Measurements from ENCODE around the gene TSEN2.
A peak's percentile ranks its signal among the peaks of the same experiment; 100 is the strongest.
"Not testable (repeated sequence)": the region's sequence is repeated elsewhere in the genome, so short reads cannot be mapped to it uniquely, and the experiment has no call there.

TSEN2 gene

DNA sequence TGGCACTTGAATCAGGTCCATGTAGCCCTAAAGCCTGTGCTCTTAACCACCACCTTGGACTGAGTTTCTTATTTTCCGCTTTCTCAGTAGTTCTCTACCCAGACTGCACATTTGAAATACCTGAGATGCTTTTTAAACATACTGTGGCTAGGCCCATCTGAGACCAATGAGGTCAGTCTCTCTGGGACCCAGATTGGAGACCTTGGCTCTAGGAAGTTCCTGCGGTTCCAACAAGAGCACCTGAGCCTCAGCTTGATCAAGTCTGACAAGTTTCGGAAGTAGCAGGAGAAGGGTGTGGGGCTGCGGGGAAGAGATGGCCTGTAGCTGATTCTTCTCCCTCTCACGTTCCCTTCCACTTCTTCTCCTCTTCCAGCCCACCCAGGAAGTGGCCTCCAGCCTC is 11.5 kb upstream of the TSEN2 start:
- no peak for DNase-seq

DNA sequence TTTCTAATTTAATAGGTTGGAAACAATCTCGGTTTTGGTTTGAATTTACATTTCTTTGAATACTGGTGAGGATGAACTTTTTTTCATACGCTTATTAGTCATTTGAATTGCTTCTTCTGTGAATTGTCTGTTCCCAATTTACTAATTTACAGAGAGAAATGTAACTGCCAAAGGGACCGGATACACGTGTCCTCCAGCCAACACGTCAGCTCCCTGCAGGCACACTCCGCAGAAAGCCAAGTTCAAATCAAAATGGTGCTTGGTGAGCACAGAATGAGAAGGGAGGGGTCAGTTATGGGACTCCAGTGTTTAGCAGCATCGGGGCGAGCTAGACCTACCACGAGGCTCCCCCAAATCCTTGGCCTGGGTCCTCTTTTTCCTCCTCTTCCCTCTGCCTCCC is 10.8 kb upstream of the TSEN2 start:
- DNase-seq: no peak

DNA sequence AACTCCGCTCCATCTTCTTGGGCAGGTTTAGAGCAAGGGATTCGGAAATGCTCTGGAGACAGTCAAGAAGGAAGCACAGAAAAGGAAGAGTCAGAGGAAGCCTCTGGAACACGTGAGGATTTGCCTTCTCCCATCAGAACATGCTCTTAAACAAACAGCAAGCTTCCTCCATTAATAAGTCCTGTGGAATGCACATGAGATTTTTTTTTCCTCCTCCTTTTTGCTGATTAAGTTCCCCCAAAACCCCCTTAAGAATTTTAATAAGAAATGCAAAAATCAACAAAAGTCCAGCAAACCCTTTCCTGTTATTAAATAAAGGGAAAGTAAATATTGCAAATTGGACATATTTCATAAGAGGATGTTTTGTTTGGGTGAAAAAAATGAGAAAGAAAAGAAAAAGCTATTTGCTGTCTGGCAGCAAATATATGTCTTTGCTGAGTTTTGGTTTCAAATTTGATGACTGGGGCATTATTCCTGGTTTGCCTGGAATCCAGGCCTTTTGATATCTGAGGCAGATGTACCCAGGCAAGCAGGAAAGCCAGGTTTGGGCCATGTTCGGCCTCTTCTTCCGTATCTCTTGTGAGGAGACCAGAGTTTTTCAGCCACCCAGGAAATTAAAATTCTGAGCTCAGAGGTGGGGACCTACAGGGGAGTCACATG is 7.9 kb upstream of the TSEN2 start:
- no peak for DNase-seq

DNA sequence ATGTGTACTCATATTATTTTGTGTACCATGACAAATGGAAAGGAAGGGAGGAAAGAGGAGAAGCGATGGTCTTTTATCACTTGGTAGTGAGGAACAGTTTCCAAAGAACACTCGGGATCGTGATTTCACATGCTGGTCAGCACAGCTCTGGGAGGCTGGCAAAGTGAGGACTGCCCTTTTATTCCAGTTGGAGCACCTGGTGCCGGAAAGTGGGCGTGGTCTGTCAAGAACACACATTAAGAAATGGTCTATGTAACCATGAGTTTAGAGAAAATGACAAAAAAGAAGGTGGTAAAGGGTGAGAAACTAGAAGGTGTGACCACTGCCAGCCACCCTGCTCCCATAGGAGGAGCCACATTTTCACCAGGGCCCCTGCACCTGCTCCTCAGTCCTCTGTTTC is 7.0 kb upstream of the TSEN2 start:
- DNase-seq: no peak

DNA sequence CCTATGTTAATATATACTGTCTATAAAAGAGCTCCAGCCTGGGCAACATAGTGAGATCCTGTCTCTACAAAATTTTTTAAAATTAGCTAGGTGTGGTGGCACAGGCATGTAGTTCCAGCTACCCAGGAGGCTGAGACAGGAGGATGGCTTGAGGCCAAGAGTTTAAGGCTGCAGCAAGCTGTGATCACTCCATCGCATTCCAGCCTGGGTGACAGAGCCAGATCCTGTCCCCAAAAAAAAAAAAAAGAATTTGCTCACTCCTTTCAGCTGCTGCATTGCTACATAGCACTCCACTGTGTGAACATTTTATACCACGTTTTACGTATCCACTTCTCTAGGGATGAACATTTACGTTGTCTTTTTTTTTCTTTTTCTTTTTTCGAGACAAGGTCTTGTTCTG is 6.0 kb upstream of the TSEN2 start:
- no peak for DNase-seq

DNA sequence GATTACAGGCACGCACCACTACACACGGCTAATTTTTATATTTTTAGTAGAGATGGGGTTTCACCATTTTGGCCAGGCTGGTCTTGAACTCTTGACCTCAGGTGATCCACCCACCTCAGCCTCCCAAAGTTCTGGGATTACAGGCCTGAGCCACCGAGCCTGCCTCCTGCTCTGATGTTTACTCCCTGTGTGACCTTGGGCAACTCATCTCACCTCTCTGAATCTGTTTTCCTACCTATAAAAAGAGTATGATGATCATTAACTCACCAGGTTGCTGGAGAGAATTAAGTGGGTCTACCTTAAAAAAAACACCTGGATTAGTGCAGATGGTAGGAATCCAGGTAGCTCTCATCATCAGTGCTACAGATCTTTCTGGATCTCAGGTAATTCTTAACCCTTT is 5.1 kb upstream of the TSEN2 start:
- DNase-seq: not testable (repeated sequence)

DNA sequence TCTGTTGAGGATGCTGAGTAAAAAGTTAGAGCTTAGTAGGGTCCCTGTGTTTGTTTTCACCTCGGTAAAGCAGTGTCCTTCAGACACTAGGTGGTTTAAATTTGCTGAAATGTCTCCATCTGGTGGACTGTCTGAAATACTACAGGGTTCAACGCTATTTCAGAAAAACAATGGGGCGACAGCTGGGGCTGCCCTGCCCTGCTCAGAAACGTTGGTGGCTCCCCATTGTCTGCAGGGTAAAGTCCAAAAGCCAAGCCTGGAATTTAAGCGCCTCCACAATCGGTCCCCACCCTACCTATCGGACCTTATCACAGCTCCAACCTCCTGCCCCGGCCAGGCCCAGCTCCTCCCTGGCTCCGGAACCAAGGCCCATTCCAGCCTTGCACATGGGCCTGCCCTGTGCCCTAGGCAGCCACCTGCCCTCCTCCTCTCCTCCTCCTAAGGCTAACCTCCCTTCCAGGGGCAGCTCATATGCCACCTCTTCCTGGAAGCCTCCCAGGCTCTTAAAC is 4.3 kb upstream of the TSEN2 start:
- DNase-seq: peak; percentile 10 to 29

DNA sequence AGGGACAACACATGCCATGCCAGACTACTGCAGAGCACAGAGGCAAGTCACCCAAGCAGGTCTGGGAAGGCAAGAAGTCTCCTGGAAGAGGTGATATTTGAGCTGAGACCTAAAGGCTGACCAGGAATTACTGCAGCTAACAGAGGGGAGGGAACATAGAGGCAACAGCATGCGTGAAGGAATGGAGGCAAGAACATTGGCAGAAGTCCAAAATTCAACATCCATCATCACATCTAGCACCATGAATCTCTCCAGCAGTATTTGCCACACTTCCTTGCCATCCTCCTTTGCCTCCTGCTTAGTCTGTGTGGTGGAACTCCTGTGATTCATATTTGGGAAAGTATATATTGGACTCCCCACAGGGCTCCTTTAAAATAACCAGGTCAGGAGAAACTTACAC is 870 bp upstream of the TSEN2 start:
- DNase-seq: peak; percentile 2 to 9

DNA sequence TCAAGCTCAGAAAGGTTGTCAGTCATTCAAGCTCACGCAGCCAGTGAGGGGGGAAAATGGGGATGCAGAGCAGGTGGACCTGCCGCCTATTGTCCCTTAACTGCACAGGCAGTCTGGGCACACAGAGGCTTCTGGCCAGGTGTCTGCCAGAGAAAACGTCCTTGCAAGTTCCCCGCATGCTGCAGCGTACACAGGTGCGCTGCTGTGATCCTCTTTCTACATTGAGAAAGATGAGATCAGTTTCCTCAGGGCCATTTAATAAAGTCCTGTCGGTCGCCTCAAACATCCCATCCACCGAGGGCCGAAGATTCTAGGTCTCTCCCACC is 445 bp upstream of the TSEN2 start:
- no peak for DNase-seq

DNA sequence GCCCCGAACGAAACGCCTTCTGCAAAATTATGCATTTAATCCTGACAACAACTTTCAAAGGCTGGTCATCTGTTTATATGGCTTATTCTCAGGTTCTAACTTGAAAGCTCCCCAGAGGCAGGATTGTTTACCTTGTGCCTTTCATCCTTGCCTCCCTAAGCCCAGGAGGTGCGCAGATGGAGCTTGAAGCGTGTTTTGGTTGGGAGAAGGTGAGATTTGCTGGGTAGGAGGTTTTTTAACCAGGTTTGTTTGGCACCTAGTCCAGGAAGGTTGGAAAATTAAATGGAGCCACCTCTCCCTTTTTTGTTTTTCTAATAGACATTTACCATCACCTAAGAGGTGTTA is 675 bp downstream of the TSEN2 start:
- DNase-seq: peak in 1 of 2 experiments; percentile 6

DNA sequence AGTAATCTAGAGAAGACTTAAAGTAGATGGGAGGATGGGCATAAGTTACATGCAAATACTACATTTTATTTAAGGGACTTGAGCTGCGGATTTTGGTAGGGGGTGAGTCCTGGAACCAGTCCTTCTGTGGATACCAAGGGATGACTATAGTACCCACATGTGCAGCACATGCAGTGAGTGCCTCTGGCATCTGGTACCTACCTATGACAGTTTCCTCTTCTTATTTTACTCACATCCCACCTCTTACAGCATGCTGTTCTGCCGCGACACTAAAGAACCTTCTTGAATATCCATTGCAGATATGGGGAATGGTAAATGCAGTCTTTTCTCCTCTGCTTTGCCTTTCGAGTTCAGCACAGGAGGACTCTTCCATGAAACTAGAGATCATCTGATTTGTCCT is 1.7 kb downstream of the TSEN2 start:
- no peak for DNase-seq

DNA sequence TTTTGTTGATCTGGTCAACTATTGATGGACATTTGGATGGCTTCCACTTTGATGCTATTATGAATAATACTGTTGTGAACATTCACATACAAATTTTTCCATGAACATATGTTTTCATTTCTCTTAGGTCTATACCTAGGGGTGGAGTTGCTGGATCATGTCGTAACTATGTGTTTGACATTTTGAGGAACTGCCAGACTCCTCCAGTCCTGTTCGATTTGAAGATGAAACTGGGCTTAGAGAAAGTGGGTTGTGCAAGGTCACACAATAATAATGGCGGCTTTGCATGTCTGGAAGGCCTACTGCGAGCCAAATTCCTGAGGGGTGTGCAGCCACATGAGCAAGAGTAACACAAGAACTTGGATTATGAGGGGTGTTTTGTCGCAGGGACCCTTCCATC is 2.6 kb downstream of the TSEN2 start:
- DNase-seq: no peak

DNA sequence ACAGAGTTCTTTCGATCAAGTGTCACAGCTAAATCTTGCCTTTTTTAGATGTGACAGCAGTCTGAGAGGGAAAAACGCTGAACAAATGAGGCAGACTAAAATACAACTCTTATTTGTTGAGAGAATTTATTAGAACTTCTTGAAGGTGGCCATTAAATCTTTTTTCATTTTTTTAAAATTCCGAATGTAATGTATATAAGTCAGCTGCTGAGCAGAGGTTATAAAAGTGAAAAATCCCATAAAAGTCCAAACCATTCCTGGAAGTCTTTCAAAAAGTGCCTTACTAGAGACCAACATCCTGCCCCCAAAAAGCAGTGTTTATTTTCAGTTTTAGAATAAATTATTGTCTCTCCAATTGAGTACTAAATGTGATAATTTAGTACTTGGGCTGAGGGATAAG is 3.1 kb downstream of the TSEN2 start:
- DNase-seq: no peak

DNA sequence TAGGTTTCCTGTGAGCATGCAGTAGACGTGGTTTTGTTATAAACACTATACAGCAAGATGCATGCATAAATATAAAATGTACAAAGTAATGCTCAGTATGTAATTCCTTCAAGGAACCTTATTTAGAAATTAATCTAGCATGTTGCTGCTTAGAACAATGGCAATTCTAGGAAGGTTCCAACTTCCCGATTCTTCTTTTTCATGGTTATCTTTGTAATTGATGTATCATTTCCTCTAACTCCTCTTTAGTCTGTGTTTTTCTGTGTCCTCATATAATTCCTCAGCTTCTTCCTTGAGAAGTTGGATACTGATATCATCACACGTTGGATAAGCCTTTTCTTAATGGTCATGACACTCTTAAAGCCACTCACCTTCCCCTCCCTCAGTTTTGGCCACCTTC is 3.5 kb downstream of the TSEN2 start:
- DNase-seq: no peak

DNA sequence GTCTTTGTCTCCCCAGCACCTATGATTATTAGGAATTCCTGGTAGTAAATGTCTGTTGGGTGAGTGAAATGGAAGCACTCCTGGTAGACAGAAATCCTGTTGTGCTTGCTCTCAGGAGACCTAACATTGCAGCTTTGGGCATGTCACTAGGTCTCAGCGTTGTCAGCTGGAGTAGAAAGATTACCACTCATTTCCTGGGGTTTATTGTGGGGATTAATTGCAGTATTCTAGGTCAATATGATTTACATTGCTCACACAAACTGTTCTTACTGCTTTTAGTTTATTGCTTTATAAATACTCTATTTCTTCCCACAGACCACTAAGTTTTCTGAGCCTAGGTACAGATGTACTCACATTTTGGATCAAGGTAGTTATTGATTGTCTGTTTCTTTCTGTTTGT is 5.1 kb downstream of the TSEN2 start:
- DNase-seq: no peak

DNA sequence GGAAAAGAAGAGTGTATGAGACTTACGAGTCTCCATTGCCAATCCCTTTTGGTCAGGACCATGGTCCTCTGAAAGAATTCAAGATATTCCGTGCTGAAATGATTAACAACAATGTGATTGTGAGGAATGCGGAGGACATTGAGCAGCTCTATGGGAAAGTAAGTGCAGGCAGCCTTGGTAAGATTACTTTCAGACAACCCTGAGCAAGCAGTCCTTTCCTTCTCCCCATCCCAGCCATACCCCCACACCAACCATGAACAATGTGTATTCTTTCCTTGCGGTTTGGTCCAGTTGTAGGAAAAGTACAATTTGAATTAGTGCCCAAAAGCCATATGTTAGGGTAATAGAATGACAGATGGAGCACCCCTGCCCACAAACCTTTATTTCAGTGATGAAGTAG is 5.6 kb downstream of the TSEN2 start:
- no peak for DNase-seq

DNA sequence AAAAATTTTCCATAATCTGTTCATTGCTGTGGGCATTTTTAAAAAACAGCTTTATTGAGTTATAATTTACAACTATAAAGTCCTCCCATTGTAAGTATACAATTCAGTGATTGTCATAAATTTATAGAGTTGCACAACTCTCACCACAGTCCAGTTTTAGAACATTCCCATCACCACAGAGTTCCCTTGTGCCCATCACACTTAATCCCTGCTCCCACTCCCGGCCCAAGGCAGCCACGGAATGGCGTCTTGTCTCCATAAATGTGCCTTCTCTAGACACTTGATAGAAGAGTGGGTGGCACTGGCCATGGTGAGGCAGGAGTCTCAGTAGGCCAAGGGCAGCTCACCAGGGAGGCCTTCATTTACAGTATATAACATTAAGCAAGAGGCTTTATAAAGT is 6.3 kb downstream of the TSEN2 start:
- DNase-seq: no peak

DNA sequence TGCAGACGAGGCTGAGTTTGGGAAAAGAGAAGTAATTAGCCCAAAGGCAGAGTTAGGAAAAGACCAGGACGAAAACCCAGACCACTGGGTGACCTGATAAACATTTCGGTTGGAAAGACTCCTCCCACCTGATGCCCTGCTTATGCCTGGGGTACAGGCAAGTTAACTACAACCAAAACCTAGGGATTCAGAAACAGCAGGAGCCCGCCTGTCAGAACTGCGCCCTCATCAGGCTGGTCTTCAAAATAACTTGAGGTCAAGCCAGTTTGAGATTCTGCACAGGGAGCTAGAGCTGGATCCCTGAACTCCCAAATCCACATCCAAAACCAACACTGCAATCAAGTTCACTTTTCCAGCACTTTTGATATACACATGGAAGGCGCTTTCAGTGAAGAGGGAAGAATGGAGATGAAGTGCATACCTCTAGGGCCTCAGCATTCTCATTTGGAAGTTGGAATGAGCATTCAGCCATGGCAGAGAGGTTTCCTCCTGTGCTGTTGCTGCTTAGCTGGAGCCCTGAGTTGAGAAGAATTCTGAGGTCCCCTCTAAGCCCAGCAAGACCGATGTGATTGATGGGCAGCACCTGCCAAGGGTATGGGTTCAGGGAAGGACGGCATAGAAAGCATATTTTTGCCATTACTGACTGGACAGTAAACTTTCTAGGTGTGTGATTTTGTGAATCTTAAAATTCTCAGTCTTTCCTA is 11.6 kb downstream of the TSEN2 start:
- no peak for DNase-seq

DNA sequence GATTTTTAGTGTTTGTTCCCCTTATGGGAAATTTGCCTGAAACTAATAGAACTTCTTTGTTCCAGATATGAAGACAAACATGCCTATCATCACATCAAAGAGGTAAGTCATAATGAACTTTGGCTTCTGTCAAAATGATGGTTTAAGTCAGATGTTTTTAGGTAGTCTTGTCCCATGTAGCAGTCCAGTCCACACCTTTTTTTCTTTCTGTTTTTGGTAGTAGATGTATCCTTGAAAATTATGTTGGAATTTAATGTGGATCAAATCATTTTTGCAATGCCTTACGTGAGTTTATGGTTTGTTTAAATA is 12.1 kb downstream of the TSEN2 start:
- DNase-seq: no peak

DNA sequence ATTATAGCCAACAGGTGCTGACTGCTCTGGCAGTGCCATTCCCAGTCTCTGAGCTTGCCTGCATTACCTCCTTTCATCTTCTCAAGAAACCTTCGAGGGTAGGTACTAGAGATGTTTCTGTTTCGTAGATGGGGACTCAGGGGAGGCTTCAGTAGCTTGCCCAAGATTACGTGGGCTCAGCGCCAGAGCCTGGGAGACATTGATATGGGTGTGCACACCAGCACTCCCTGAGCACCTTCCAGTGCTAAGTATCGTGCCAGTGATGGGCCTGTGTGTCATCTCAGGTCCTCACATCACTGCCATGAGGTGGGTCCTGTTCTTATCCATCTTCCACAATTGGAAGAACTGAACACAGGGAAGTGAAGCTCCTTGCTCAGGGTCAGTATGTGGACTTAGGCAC is 15.2 kb downstream of the TSEN2 start:
- no peak for DNase-seq

DNA sequence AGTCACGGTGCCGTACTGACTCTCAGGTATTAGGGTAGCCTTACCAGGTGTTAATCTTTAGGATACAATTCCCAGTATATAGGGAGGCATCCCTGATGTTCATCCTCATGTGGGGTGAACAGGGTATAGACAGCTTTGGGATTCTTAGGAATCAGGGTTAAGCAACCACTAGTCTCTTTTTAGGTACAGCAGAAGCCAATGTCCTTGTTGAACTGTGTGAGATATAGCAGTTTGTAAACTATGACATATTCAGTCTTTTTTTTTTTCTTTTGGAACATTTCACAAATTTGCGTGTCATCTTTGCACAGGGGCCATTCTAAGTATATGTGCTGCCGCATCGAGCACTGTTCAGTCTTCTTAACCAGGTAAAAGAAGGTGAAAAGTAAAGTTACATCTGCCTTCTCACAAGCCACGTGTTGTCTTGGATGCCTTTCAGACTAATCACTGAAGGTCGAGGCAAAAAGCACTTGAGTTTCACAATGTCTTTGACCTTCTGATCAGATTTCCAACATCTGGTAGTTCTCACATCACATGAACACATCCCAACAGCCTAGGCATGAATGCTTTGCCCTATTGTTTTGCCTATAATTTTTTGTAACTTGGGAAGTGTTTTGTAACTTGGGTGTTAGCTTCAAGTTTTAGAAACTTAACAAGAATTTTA is 17.2 kb downstream of the TSEN2 start:
- no peak for DNase-seq

DNA sequence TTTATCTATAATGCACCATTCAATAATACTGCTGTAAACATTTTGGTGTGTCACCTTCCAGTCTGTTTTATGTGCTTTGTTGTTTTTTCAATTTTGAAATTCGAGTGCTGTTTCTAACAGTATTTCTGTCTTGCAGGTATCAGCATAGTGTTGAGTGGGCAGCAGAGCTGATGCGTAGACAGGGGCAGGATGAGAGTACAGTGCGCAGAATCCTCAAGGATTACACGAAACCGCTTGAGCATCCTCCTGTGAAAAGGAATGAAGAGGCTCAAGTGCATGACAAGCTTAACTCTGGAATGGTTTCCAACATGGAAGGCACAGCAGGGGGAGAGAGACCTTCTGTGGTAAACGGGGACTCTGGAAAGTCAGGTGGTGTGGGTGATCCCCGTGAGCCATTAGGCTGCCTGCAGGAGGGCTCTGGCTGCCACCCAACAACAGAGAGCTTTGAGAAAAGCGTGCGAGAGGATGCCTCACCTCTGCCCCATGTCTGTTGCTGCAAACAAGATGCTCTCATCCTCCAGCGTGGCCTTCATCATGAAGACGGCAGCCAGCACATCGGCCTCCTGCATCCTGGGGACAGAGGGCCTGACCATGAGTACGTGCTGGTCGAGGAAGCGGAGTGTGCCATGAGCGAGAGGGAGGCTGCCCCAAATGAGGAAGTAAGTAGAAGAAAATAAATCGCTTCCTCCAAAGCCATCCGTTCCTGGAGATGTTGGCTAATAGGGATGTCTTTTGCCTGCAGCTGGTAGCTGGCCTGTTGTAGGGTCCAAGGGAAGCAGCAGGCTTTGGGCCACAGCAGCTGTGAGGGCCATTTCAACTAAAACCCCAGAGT is 19.1 kb downstream of the TSEN2 start:
- DNase-seq: no peak

DNA sequence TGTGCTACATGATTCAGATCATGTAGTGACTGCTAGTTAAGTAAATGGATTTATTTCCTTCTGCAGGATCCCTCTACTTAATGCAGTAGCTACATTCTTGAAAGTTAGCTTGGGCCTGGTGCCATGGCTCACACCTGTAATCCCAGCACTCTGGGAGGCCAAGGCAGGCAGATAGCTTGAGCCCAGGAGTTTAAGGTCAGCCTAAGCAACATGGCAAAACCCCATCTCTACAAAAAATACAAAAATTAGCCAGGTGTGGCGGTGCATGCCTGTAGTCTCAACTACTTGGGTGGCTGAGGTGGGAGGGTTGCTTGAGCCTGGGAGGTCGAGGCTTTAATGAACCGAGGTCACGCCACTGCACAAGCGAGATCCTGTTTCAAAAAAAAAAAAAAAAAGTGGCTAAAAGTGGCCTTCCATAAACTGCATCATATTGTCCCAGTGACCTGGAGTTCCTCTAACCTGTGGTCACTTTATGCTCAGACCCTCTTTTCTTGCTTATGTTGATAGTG is 22.0 kb downstream of the TSEN2 start:
- DNase-seq: no peak

Measured in SHP77 (cell line).